WTC11 (cell line): ENCODE data around the gene TATDN3.

ENCODE experiments used
- CREB1 ChIP-seq: sonication (generic); formaldehyde crosslinking; IDR thresholded peaks from 2 replicates; pipeline ENCODE4 v1.8.0; 2023; ENCODE audit warnings: mild to moderate bottlenecking, missing genetic modification reagents
- CREM ChIP-seq: sonication (generic); formaldehyde crosslinking; IDR thresholded peaks from 2 replicates; pipeline ENCODE4 v1.8.1; 2022; ENCODE audit warnings: mild to moderate bottlenecking, missing genetic modification reagents, moderate library complexity
- CTCF ChIP-seq: fragments of 200-600 bp; IDR thresholded peaks from 2 replicates; pipeline ENCODE4 v1.8.0; 2022; ENCODE audit warnings: antibody characterized with exemption
- E2F4 ChIP-seq: sonication (generic); formaldehyde crosslinking; IDR thresholded peaks from 2 replicates; pipeline ENCODE4 v1.8.1; 2022; ENCODE audit warnings: low read depth, mild to moderate bottlenecking, moderate library complexity, missing genetic modification reagents, borderline replicate concordance
- ESRRA ChIP-seq: sonication (generic); formaldehyde crosslinking; IDR thresholded peaks from 2 replicates; pipeline ENCODE4 v1.8.1; 2022; ENCODE audit warnings: mild to moderate bottlenecking, missing genetic modification reagents, borderline replicate concordance
- GRHL2 ChIP-seq: fragments of 250-450 bp; sonication (Bioruptor Pico); IDR thresholded peaks from 2 replicates; pipeline ENCODE4 v1.8.0; 2022; ENCODE audit warnings: mild to moderate bottlenecking, moderate library complexity; ENCODE audit not compliant: insufficient replicate concordance, severe bottlenecking
- JAZF1 ChIP-seq: fragments of 250-450 bp; sonication (Bioruptor Pico); IDR thresholded peaks from 2 replicates; pipeline ENCODE4 v1.9.0; 2021; ENCODE audit warnings: moderate library complexity, mild to moderate bottlenecking, inconsistent platforms
- SMAD3 ChIP-seq: sonication (generic); formaldehyde crosslinking; IDR thresholded peaks from 2 replicates; pipeline ENCODE4 v1.8.0; 2022; ENCODE audit warnings: missing genetic modification reagents, mild to moderate bottlenecking, borderline replicate concordance
- TCF7 ChIP-seq: sonication (generic); formaldehyde crosslinking; IDR thresholded peaks from 2 replicates; pipeline ENCODE4 v1.8.0; 2022; ENCODE audit warnings: mild to moderate bottlenecking, low read depth, missing genetic modification reagents, moderate library complexity
- ZNF121 ChIP-seq: sonication (generic); formaldehyde crosslinking; IDR thresholded peaks from 2 replicates; pipeline ENCODE4 v1.8.0; 2023; ENCODE audit warnings: missing genetic modification reagents
- ZNF416 ChIP-seq: fragments of 250-450 bp; sonication (Bioruptor Pico); IDR thresholded peaks from 2 replicates; pipeline ENCODE4 v1.9.0; 2021; ENCODE audit warnings: mild to moderate bottlenecking, inconsistent platforms
- TF ChIP-seq, protein P1 (sequence below): sonication (generic); formaldehyde crosslinking; conservative IDR thresholded peaks from 2 replicates; pipeline ENCODE4 v1.8.1; 2022; ENCODE audit warnings: mild to moderate bottlenecking, missing genetic modification reagents
- TF ChIP-seq, protein P2 (sequence below): sonication (generic); formaldehyde crosslinking; IDR thresholded peaks from 2 replicates; pipeline ENCODE4 v1.8.0; 2022; ENCODE audit warnings: mild to moderate bottlenecking, missing genetic modification reagents
- TF ChIP-seq, protein P3 (sequence below): sonication (generic); formaldehyde crosslinking; IDR thresholded peaks from 2 replicates; pipeline ENCODE4 v1.8.0; 2022; ENCODE audit warnings: mild to moderate bottlenecking, missing genetic modification reagents

DNA sequence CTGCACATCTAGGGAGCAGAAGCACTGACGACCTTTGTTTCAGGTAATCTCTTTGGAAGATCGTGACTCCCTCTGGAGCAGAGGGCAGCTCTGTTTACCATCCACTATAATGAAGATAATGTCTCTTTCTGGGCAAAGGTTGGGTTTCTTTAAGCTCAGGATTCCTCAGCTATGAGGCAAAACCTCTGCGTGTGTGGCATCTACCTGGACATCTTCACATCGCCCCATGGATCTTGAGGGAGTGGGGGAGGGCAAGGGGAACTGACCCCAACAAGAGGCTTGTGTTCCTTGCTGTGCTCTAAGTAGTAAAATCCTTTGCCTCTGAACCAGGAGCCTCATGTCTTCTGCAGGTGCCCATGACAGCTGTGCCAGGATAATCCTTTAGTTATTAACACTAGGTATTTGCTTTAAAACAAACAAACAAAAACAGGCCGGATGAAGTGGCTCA lies 36.2 kb downstream of the TATDN3 start:
- TF ChIP-seq CREB1 (CRISPR knock-in tag) = no peak
- no peak for TF ChIP-seq CTCF
- TF ChIP-seq ZNF416 (CRISPR knock-in tag) = no peak
- no peak for TF ChIP-seq SMAD3
- TF ChIP-seq, protein P1, sequence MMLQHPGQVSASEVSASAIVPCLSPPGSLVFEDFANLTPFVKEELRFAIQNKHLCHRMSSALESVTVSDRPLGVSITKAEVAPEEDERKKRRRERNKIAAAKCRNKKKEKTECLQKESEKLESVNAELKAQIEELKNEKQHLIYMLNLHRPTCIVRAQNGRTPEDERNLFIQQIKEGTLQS (CRISPR knock-in tag) = no peak
- TF ChIP-seq, protein P2, sequence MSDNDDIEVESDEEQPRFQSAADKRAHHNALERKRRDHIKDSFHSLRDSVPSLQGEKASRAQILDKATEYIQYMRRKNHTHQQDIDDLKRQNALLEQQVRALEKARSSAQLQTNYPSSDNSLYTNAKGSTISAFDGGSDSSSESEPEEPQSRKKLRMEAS (CRISPR knock-in tag) = no peak
- TF ChIP-seq, protein P3, sequence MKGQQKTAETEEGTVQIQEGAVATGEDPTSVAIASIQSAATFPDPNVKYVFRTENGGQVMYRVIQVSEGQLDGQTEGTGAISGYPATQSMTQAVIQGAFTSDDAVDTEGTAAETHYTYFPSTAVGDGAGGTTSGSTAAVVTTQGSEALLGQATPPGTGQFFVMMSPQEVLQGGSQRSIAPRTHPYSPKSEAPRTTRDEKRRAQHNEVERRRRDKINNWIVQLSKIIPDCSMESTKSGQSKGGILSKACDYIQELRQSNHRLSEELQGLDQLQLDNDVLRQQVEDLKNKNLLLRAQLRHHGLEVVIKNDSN = no peak
- no peak for TF ChIP-seq GRHL2 (CRISPR knock-in tag)
- TF ChIP-seq JAZF1 = no peak
- no peak for TF ChIP-seq TCF7
- no peak for TF ChIP-seq E2F4
- no peak for TF ChIP-seq CREM (CRISPR knock-in tag)
- no peak for TF ChIP-seq ESRRA (CRISPR knock-in tag)
- no peak for TF ChIP-seq ZNF121
